Hepatocyte (in vitro differentiated cells): ENCODE results near the gene AURKAIP1. TPM values are rescaled to one million over a fixed set of nuclear protein-coding genes. Genes with fewer than 3 reads are reported as not detected.
"Not testable (repeated sequence)": the region's sequence is repeated elsewhere in the genome, so short reads cannot be mapped to it uniquely, and the experiment has no call there.

Source experiments
- DNase-seq: peaks from one replicate; pipeline ENCODE4 v3.0.0-alpha.2; 2016; ENCODE audit warnings: low spot score
- H2AFZ ChIP-seq: fragments of 200-600 bp; sonication (generic); 2 replicates; pipeline ENCODE4 v1.6.0; 2016; ENCODE audit warnings: antibody characterized with exemption, mild to moderate bottlenecking
- H3K27ac ChIP-seq: fragments of 200-600 bp; sonication (generic); 2 replicates; pipeline ENCODE4 v1.5.1; 2016; ENCODE audit warnings: mild to moderate bottlenecking
- H3K27me3 ChIP-seq: fragments of 200-600 bp; sonication (generic); 2 replicates; pipeline ENCODE4 v1.6.1; 2016
- H3K36me3 ChIP-seq: fragments of 200-600 bp; sonication (generic); replicated peaks from 2 replicates; pipeline ENCODE4 v1.5.1; 2016; ENCODE audit warnings: low read depth; ENCODE audit not compliant: insufficient read depth
- H3K4me1 ChIP-seq: fragments of 200-600 bp; sonication (generic); 2 replicates; pipeline ENCODE4 v1.5.1; 2016; ENCODE audit warnings: mild to moderate bottlenecking, moderate library complexity; ENCODE audit not compliant: insufficient read depth
- H3K4me2 ChIP-seq: fragments of 200-600 bp; sonication (generic); 2 replicates; pipeline ENCODE4 v1.6.0; 2016
- H3K4me3 ChIP-seq: fragments of 200-600 bp; sonication (generic); 2 replicates; pipeline ENCODE4 v1.5.1; 2016; ENCODE audit warnings: mild to moderate bottlenecking
- H3K79me2 ChIP-seq: fragments of 200-600 bp; sonication (generic); 2 replicates; pipeline ENCODE4 v1.6.0; 2017; ENCODE audit warnings: mild to moderate bottlenecking
- H3K9me2 ChIP-seq: fragments of 200-600 bp; sonication (generic); replicated peaks from 2 replicates; pipeline ENCODE4 v1.6.0; 2017; ENCODE audit warnings: mild to moderate bottlenecking; ENCODE audit not compliant: insufficient read depth
- H3K9me3 ChIP-seq: fragments of 200-600 bp; sonication (generic); 2 replicates; pipeline ENCODE4 v1.5.1; 2016; ENCODE audit warnings: low read depth, mild to moderate bottlenecking
- H4K20me1 ChIP-seq: fragments of 200-600 bp; sonication (generic); 2 replicates; pipeline ENCODE4 v1.6.0; 2016; ENCODE audit warnings: mild to moderate bottlenecking; ENCODE audit not compliant: insufficient read depth, poor library complexity, severe bottlenecking
- CTCF ChIP-seq: fragments of 200-600 bp; sonication (generic); IDR thresholded peaks from 2 replicates; pipeline ENCODE4 v1.5.1; 2016; ENCODE audit warnings: antibody characterized with exemption, mild to moderate bottlenecking; ENCODE audit not compliant: poor library complexity
- EZH2 ChIP-seq: fragments of 200-600 bp; sonication (generic); IDR thresholded peaks from 2 replicates; pipeline ENCODE4 v1.6.1; 2016; ENCODE audit warnings: antibody characterized with exemption, mild to moderate bottlenecking, borderline replicate concordance
- EZH2phosphoT487 ChIP-seq: fragments of 200-600 bp; sonication (generic); IDR thresholded peaks from one replicate; pipeline ENCODE4 v1.6.1; 2018; ENCODE audit warnings: antibody characterized with exemption, mild to moderate bottlenecking, low read depth, moderate library complexity; ENCODE audit not compliant: unreplicated experiment, severe bottlenecking
- WGBS: methylation state at CpG from one replicate; pipeline ENCODE4 v1.1.6; 2016; ENCODE audit warnings: low lambda C conversion rate; ENCODE audit errors: missing lambda C conversion rate; 5-methylcytosine and 5-hydroxymethylcytosine counted together
- polyA plus RNA-seq: library from polyadenylated mRNA; unstranded; fragments of >200 nt; fragmentation: Nextera tagmentation; extraction: Ambion mirVana; gene quantifications from 2 replicates; pipeline ENCODE4 v1.2.1, GENCODE V29; 2016
- total RNA-seq: library from RNA; depleted of rRNA; stranded (reverse); fragments of >200 nt; gene quantifications from 2 replicates; pipeline ENCODE4 v1.2.3, GENCODE V29; 2014

AURKAIP1 gene
- total and polyA plus RNA-seq, 2 experiments from 2014 or later: 92.9 to 238 TPM

GRCh38 chr1:1411626-1412025 lies 36.6 kb upstream of the AURKAIP1 start:
- WGBS: 98% methylated on average over 12 of the region's 13 CpGs
- Histone ChIP-seq H3K4me2 (no peak overlapping the region), H4K20me1 (peaks cover 13% of the 10 kb centered on the region), H3K4me3 (no peak overlapping the region), H3K4me1 (peaks cover 12% of the 10 kb centered on the region), H3K79me2 (peaks cover 28% of the 10 kb centered on the region), H2AFZ (no peak overlapping the region), H3K9me3 (no peaks in the 10 kb centered on the region), H3K36me3 (no peaks in the 10 kb centered on the region), H3K9me2 (no peaks in the 10 kb centered on the region), H3K27me3 (no peaks in the 10 kb centered on the region), H3K27ac (no peak overlapping the region)
- TF ChIP-seq EZH2phosphoT487 (no peak), CTCF (no peak), EZH2 (no peak)
- DNase-seq: no peak

- DNase-seq, H3K27me3 ChIP-seq, H3K4me2 ChIP-seq, H3K27ac ChIP-seq, H3K36me3 ChIP-seq, H2AFZ ChIP-seq, H3K4me3 ChIP-seq, H3K9me2 ChIP-seq, H3K9me3 ChIP-seq: not testable (repeated sequence)
- peaks cover 19% of the 10 kb centered on the region for H3K4me1 ChIP-seq
- peaks cover 13% of the 10 kb centered on the region for H4K20me1 ChIP-seq
- peaks cover 41% of the 10 kb centered on the region for H3K79me2 ChIP-seq
- 66% methylated on average over 8 of the region's 8 CpGs for WGBS
Observed at GRCh38 chr1:1410238-1410637, 35.2 kb upstream of the AURKAIP1 start.

GRCh38 chr1:1407636-1408318 lies 32.8 kb upstream of the AURKAIP1 start:
- Histone ChIP-seq H3K4me2 (peak overlapping the region; percentile 94), H3K79me2 (peaks cover 53% of the 10 kb centered on the region), H3K9me3 (no peaks in the 10 kb centered on the region), H3K36me3 (no peaks in the 10 kb centered on the region), H3K9me2 (no peaks in the 10 kb centered on the region), H3K27me3 (no peaks in the 10 kb centered on the region), H3K4me1 (peaks cover 19% of the 10 kb centered on the region), H3K27ac (peak overlapping the region; percentile 90), H4K20me1 (peaks cover 13% of the 10 kb centered on the region), H3K4me3 (peak overlapping the region; percentile 82), H2AFZ (no peak overlapping the region)
- 8% methylated on average over 37 of the region's 41 CpGs for WGBS
- TF ChIP-seq CTCF: no peak
- TF ChIP-seq EZH2: no peak
- no peak for TF ChIP-seq EZH2phosphoT487
- peak; percentile 58 for DNase-seq

GRCh38 chr1:1406821-1407635 lies 32.0 kb upstream of the AURKAIP1 start, which contains the start of gene MRPL20:
Gene MRPL20 (minus strand): TSS chr1:1407293. CDS start chr1:1407217, 76 bp downstream.
- peak within 1 kb of the TSS; percentile 90 for H3K27ac ChIP-seq
- peak within 1 kb of the TSS; percentile 99 for H3K4me2 ChIP-seq
- H3K27me3 ChIP-seq: no peaks in the 10 kb centered on the region
- peaks cover 53% of the 10 kb centered on the region for H3K79me2 ChIP-seq
- WGBS: 2% methylated on average over 70 of the region's 98 CpGs
- H3K36me3 ChIP-seq: no peaks in the 10 kb centered on the region
- TF ChIP-seq CTCF (no peak), EZH2 (no peak), EZH2phosphoT487 (no peak)
- H3K4me1 ChIP-seq: peaks cover 19% of the 10 kb centered on the region
- peak; percentile 97 for DNase-seq
- H4K20me1 ChIP-seq: peaks cover 13% of the 10 kb centered on the region
- H3K9me2 ChIP-seq: no peaks in the 10 kb centered on the region
- peak within 1 kb of the TSS; percentile 76 for H2AFZ ChIP-seq
- H3K4me3 ChIP-seq: peak within 1 kb of the TSS; percentile 82
- no peaks in the 10 kb centered on the region for H3K9me3 ChIP-seq
